A549 (cell line): Measurements from ENCODE around the gene ABLIM3. TPM values are rescaled to one million over a fixed set of nuclear protein-coding genes. Genes with fewer than 3 reads are reported as not detected.

Experiments
- ATAC-seq, 2 experiments: fragments of 200-7000 bp in 1 of 2; fragments of >200 bp in 1 of 2; cut with Nextera tagmentation in 1 of 2; cut with Tn5 transposase in 1 of 2; 3 replicates each; pipeline versions ENCODE4 v1.8.0 to v1.9.1; 2018 to 2020; ENCODE audit warnings: mild to moderate bottlenecking in 1 of 2, moderate library complexity in 1 of 2
- CTCF ChIA-PET: fragments of 300-600 bp; sonication (Branson Sonifier 250); formaldehyde crosslinking; extraction: SDS; loops from one replicate; lab custom pipeline; 2021; ENCODE audit warnings: antibody characterized with exemption, inconsistent platforms; lab: Yijun Ruan, JAX
- POLR2A ChIA-PET: fragments of 350-600 bp; formaldehyde crosslinking; extraction: SDS; loops from one replicate; lab custom pipeline; 2021; ENCODE audit warnings: antibody characterized with exemption, inconsistent platforms; lab: Yijun Ruan, JAX
- DNase-seq, 2 experiments: peaks; one replicate each; pipeline versions ENCODE4 v3.0.0 to v3.0.0-alpha.2; 2011 to 2016; ENCODE audit warnings: low read depth in 1 of 2, low spot score in 1 of 2
- FAIRE-seq: peaks from 2 replicates; lab custom pipeline; 2011; peaks lifted over from hg19 to GRCh38; lab: Jason Lieb, UNC
- H3K27ac ChIP-seq, 2 experiments: fragments of >200 bp; sonication (Bioruptor Twin); formaldehyde crosslinking; 3 replicates each; pipeline ENCODE4 v1.5.1; 2016 to 2017
- H3K4me1 ChIP-seq: fragments of >200 bp; sonication (Bioruptor Twin); formaldehyde crosslinking; 3 replicates; pipeline ENCODE4 v1.6.1; 2016
- H3K4me2 ChIP-seq: fragments of >200 bp; sonication (Bioruptor Twin); formaldehyde crosslinking; 3 replicates; pipeline ENCODE4 v1.6.1; 2016
- H3K4me3 ChIP-seq: fragments of >200 bp; sonication (Bioruptor Twin); formaldehyde crosslinking; 3 replicates; pipeline ENCODE4 v1.5.1; 2016
- H3K9me3 ChIP-seq: fragments of >200 bp; sonication (Bioruptor Twin); formaldehyde crosslinking; 3 replicates; pipeline ENCODE4 v1.6.1; 2016
- CHD2 ChIP-seq: fragments of 150-350 bp; IDR thresholded peaks from 2 replicates; pipeline ENCODE4 v1.6.1; 2014; ENCODE audit warnings: low read length; ENCODE audit not compliant: partially characterized antibody
- CTCF ChIP-seq: fragments of >200 bp; sonication (Bioruptor Twin); formaldehyde crosslinking; IDR thresholded peaks from 3 replicates; pipeline ENCODE4 v1.5.1; 2016
- ELK1 ChIP-seq: fragments of 150-350 bp; IDR thresholded peaks from 2 replicates; pipeline ENCODE4 v1.6.1; 2014; ENCODE audit warnings: low read depth, mild to moderate bottlenecking, low read length
- FOSL2 ChIP-seq, 2 experiments: fragments of 450-650 bp in 1 of 2; fragments of >200 bp in 1 of 2; sonication (Bioruptor Twin) in 1 of 2; formaldehyde crosslinking; IDR thresholded peaks; 2 replicates each; pipeline versions ENCODE4 v1.5.0 to v1.6.1; 2016 to 2020; ENCODE audit warnings: mild to moderate bottlenecking in 1 of 2, moderate library complexity in 1 of 2
- FOXS1 ChIP-seq: fragments of 250-450 bp; sonication (Bioruptor Pico); IDR thresholded peaks from 2 replicates; pipeline ENCODE4 v1.5.0; 2020; ENCODE audit warnings: mild to moderate bottlenecking, moderate library complexity
- GATA3 ChIP-seq: IDR thresholded peaks from 2 replicates; pipeline ENCODE4 v1.6.1; 2012; ENCODE audit warnings: borderline replicate concordance
- HOXB5 ChIP-seq: fragments of 250-450 bp; sonication (Bioruptor Pico); IDR thresholded peaks from 2 replicates; pipeline ENCODE4 v1.5.0; 2020; ENCODE audit warnings: mild to moderate bottlenecking, moderate library complexity
- MAFK ChIP-seq: fragments of 450-650 bp; IDR thresholded peaks from 2 replicates; pipeline ENCODE4 v1.6.1; 2014; ENCODE audit not compliant: partially characterized antibody
- MYC ChIP-seq: IDR thresholded peaks from 2 replicates; pipeline ENCODE4 v1.6.1; 2012; ENCODE audit warnings: mild to moderate bottlenecking, inconsistent platforms, low read length, improper control_type of control experiment, borderline replicate concordance
- NPAS2 ChIP-seq: fragments of 250-450 bp; sonication (Bioruptor Pico); IDR thresholded peaks from 2 replicates; pipeline ENCODE4 v1.8.0; 2022; ENCODE audit warnings: mild to moderate bottlenecking, moderate library complexity, borderline replicate concordance
- PBX3 ChIP-seq: IDR thresholded peaks from 2 replicates; pipeline ENCODE4 v1.6.1; 2012
- PHF8 ChIP-seq: fragments of 200-600 bp; sonication (generic); IDR thresholded peaks from 2 replicates; pipeline ENCODE4 v1.6.1; 2016; ENCODE audit warnings: low read depth, mild to moderate bottlenecking, antibody characterized with exemption, moderate library complexity, borderline replicate concordance
- RAD21 ChIP-seq, 2 experiments: fragments of >200 bp in 1 of 2; sonication (Bioruptor Twin) in 1 of 2; formaldehyde crosslinking in 1 of 2; IDR thresholded peaks in 1 of 2; conservative IDR thresholded peaks in 1 of 2; 2 replicates in 1 of 2; 3 replicates in 1 of 2; pipeline ENCODE4 v1.6.1; 2012 to 2018; ENCODE audit warnings: inconsistent platforms in 1 of 2
- SMC3 ChIP-seq: fragments of >200 bp; sonication (Bioruptor Twin); formaldehyde crosslinking; IDR thresholded peaks from 3 replicates; pipeline ENCODE4 v1.6.1; 2018; ENCODE audit warnings: inconsistent platforms
- SREBF2 ChIP-seq: fragments of 450-650 bp; IDR thresholded peaks from 2 replicates; pipeline ENCODE4 v1.6.1; 2014; ENCODE audit warnings: mild to moderate bottlenecking, moderate library complexity
- TP53 ChIP-seq: fragments of 250-450 bp; sonication (Bioruptor Pico); IDR thresholded peaks from 2 replicates; pipeline ENCODE4 v1.5.0; 2021; ENCODE audit warnings: mild to moderate bottlenecking, moderate library complexity
- ZNF302 ChIP-seq: fragments of 250-450 bp; sonication (Bioruptor Pico); IDR thresholded peaks from 2 replicates; pipeline ENCODE4 v1.9.0; 2021; ENCODE audit warnings: inconsistent platforms, mild to moderate bottlenecking, moderate library complexity
- ZSCAN20 ChIP-seq: fragments of 250-450 bp; sonication (Bioruptor Pico); IDR thresholded peaks from 2 replicates; pipeline ENCODE4 v1.8.0; 2022; ENCODE audit warnings: mild to moderate bottlenecking, moderate library complexity
- WGBS: methylation state at CpG from one replicate; pipeline ENCODE4 v1.1.6; 2017; ENCODE audit errors: missing lambda C conversion rate; 5-methylcytosine and 5-hydroxymethylcytosine counted together
- polyA plus RNA-seq, 4 experiments: library from polyadenylated mRNA; depleted of rRNA in 3 of 4; stranded (reverse); fragments of >200 nt; fragmentation: RNase III in 1 of 4; extraction: RNeasy Plus Mini Kit Qiagen cat#74134 plus additional on column Dnase treatment in 1 of 4; gene quantifications; 2 replicates in 3 of 4; 3 replicates in 1 of 4; pipeline ENCODE4 v1.2.3, GENCODE V29; 2011 to 2017

Gene ABLIM3
- polyA plus RNA-seq, 2 of the 4 experiments (the other 2 are of a cell fraction), result 2.7 to 3.0 TPM

- ATAC-seq (no peak), FAIRE-seq (no peak), DNase-seq (no peak)
- H3K4me2 ChIP-seq, result no peak overlapping the region
- CTCF ChIA-PET, result interaction anchor here (1.5 to 6.0 kb wide), 5 partner anchors 13 to 132 kb away, joined by 5 to 36 read pairs (median 7); partner anchors contain the start of gene ABLIM3
- POLR2A ChIA-PET, result no interaction called here
- 29% methylated on average over 4 of the region's 4 CpGs for WGBS
- no peak overlapping the region for H3K27ac ChIP-seq
- no peaks in the 10 kb centered on the region for H3K4me1 ChIP-seq
- H3K4me3 ChIP-seq, result no peak overlapping the region
- H3K9me3 ChIP-seq, result no peaks in the 10 kb centered on the region
- TF ChIP-seq TP53 (CRISPR knock-in tag), result no peak
- no peak for TF ChIP-seq FOXS1 (CRISPR knock-in tag)
- no peak for TF ChIP-seq FOSL2 (IDR thresholded peaks at IDR 0.05)
- TF ChIP-seq FOSL2 (CRISPR knock-in tag; IDR thresholded peaks at IDR 0.05), result no peak
Observed at GRCh38 chr5:149262315-149262714, 121.0 kb downstream of the ABLIM3 start.

GRCh38 chr5:149264439-149265067 lies 123.3 kb downstream of the ABLIM3 start:
- WGBS, result 42% methylated on average over 12 of the region's 12 CpGs

GRCh38 chr5:149265068-149265465 lies 123.8 kb downstream of the ABLIM3 start:
- FAIRE-seq, result no peak
- CTCF ChIA-PET, result interaction anchor here (0.7 to 6.0 kb wide), 20 partner anchors 10 to 532 kb away, joined by 3 to 36 read pairs (median 4); partner anchors contain the start of gene ABLIM3
- peak in 1 of 2 experiments; percentile 8; a peak in 1 of 6 replicates for ATAC-seq
- Histone ChIP-seq H3K4me2 (no peak overlapping the region), H3K4me3 (no peak overlapping the region), H3K9me3 (peaks cover 7% of the 10 kb centered on the region), H3K27ac (no peak overlapping the region), H3K4me1 (no peaks in the 10 kb centered on the region)
- WGBS, result 69% methylated on average over 7 of the region's 7 CpGs
- POLR2A ChIA-PET, result no interaction called here
- no peak for DNase-seq
- TF ChIP-seq SMC3 (no peak), NPAS2 (CRISPR knock-in tag) (no peak), SREBF2 (no peak), MAFK (no peak), ZNF302 (CRISPR knock-in tag) (no peak), PHF8 (no peak), MYC (no peak), HOXB5 (no peak)

More at GRCh38 chr5:149264439-149265067, 123.3 kb downstream of the ABLIM3 start:
- Histone ChIP-seq H3K4me3 (no peak overlapping the region), H3K9me3 (peaks cover 7% of the 10 kb centered on the region), H3K27ac (no peak overlapping the region), H3K4me1 (no peaks in the 10 kb centered on the region), H3K4me2 (no peak overlapping the region)
- TF ChIP-seq GATA3, result no peak
- peak; percentile 34 to 52; a peak in 4 of 5 replicates for TF ChIP-seq RAD21 (conservative IDR thresholded peaks at IDR 0.05 in 1 of 2, IDR thresholded peaks at IDR 0.05 in 1 of 2)
- no peak for TF ChIP-seq ELK1
- no peak for TF ChIP-seq PBX3
- TF ChIP-seq ZSCAN20 (CRISPR knock-in tag), result no peak
- no peak for TF ChIP-seq FOSL2 (IDR thresholded peaks at IDR 0.05)
- no peak for TF ChIP-seq FOSL2 (CRISPR knock-in tag; IDR thresholded peaks at IDR 0.05)
- ChIA-PET POLR2A (no interaction called here), CTCF (interaction anchor here (0.7 to 6.0 kb wide), 23 partner anchors 10 to 534 kb away, joined by 3 to 36 read pairs (median 5); partner anchors contain the start of gene ABLIM3)
- ATAC-seq, result peak in 1 of 2 experiments; percentile 76; a peak in 4 of 6 replicates
- FAIRE-seq, result no peak
- peak in 1 of 2 experiments; percentile 23 for DNase-seq

- Histone ChIP-seq H3K4me3 (no peak overlapping the region), H3K4me1 (no peaks in the 10 kb centered on the region), H3K4me2 (no peak overlapping the region), H3K9me3 (peaks cover 7% of the 10 kb centered on the region), H3K27ac (no peak overlapping the region)
- peak; percentile 68 to 70; a peak in 5 of 6 replicates for ATAC-seq
- POLR2A ChIA-PET, result no interaction called here
- CTCF ChIA-PET, result interaction anchor here (0.7 to 6.0 kb wide), 16 partner anchors 10 to 533 kb away, joined by 3 to 36 read pairs (median 4); partner anchors contain the start of gene ABLIM3
- TF ChIP-seq RAD21 (conservative IDR thresholded peaks at IDR 0.05 in 1 of 2, IDR thresholded peaks at IDR 0.05 in 1 of 2) (peak; percentile 29 to 34; a peak in 2 of 5 replicates), HOXB5 (no peak), CTCF (peak; percentile 50), SMC3 (no peak), CHD2 (no peak)
- FAIRE-seq, result no peak
- peak; percentile 22 to 31 for DNase-seq
- 9% methylated on average over 4 of the region's 4 CpGs for WGBS
Observed at GRCh38 chr5:149265597-149265996, 124.3 kb downstream of the ABLIM3 start.
